Stimulated activated naive CD8-positive, alpha-beta T cell treated with anti-CD3 and anti-CD28 coated beads, Interleukin-15, Interleukin-2, amounts not matched to agents 100 U/mL and 50 U/mL, for 24 hours (primary cell): ENCODE results near the gene MRPL20.
"Not testable (repeated sequence)": the region's sequence is repeated elsewhere in the genome, so short reads cannot be mapped to it uniquely, and the experiment has no call there.

Source experiments
- ATAC-seq: fragments of 150-1000 bp; cut with Tn5 transposase; one replicate; pipeline ENCODE4 v1.10.0; 2021
- DNase-seq: peaks from one replicate; pipeline ENCODE4 v3.0.0; 2021

MRPL20 gene

GRCh38 chr1:1406821-1407635, at the start of gene MRPL20:
Gene MRPL20 (minus strand): TSS chr1:1407293. CDS start chr1:1407217, 76 bp downstream.
- ATAC-seq (peak; percentile 96), DNase-seq (peak; percentile 95)

GRCh38 chr1:1456683-1457255, 49.7 kb upstream of the MRPL20 start:
- ATAC-seq: peak; percentile 10
- DNase-seq: not testable (repeated sequence)

- ATAC-seq, DNase-seq: not testable (repeated sequence)
Observed at GRCh38 chr1:1455934-1456333, 48.8 kb upstream of the MRPL20 start.

GRCh38 chr1:1455366-1455884, 48.3 kb upstream of the MRPL20 start:
- DNase-seq (no peak), ATAC-seq (no peak)

GRCh38 chr1:1454286-1455056, 47.4 kb upstream of the MRPL20 start:
- ATAC-seq: not testable (repeated sequence)

GRCh38 chr1:1452882-1453281, 45.8 kb upstream of the MRPL20 start:
- no peak for ATAC-seq

More at GRCh38 chr1:1454286-1455056, 47.4 kb upstream of the MRPL20 start:
- not testable (repeated sequence) for DNase-seq

GRCh38 chr1:1452365-1452739, 45.3 kb upstream of the MRPL20 start:
- not testable (repeated sequence) for ATAC-seq, DNase-seq

More at GRCh38 chr1:1452882-1453281, 45.8 kb upstream of the MRPL20 start:
- no peak for DNase-seq

- DNase-seq (no peak), ATAC-seq (no peak)
Observed at GRCh38 chr1:1451696-1452364, 44.7 kb upstream of the MRPL20 start.

- DNase-seq, ATAC-seq: not testable (repeated sequence)
Observed at GRCh38 chr1:1450616-1451015, 43.5 kb upstream of the MRPL20 start.

- DNase-seq (no peak), ATAC-seq (no peak)
Observed at GRCh38 chr1:1449099-1449739, 42.1 kb upstream of the MRPL20 start, which contains the start of gene ATAD3C. Gene ATAD3C (plus strand): TSS chr1:1449689. CDS start chr1:1450684, 995 bp downstream.

- not testable (repeated sequence) for DNase-seq
Observed at GRCh38 chr1:1446631-1447030, 39.5 kb upstream of the MRPL20 start.

GRCh38 chr1:1442069-1442770, 35.1 kb upstream of the MRPL20 start:
- ATAC-seq: no peak
- no peak for DNase-seq

More at GRCh38 chr1:1446631-1447030, 39.5 kb upstream of the MRPL20 start:
- not testable (repeated sequence) for ATAC-seq

- peak; percentile 68 for ATAC-seq
- DNase-seq: peak; percentile 82
Observed at GRCh38 chr1:1441002-1441888, 34.2 kb upstream of the MRPL20 start.

GRCh38 chr1:1440262-1441001, 33.3 kb upstream of the MRPL20 start:
- no peak for ATAC-seq
- DNase-seq: no peak

GRCh38 chr1:1439546-1440261, 32.6 kb upstream of the MRPL20 start:
- no peak for DNase-seq
- no peak for ATAC-seq

GRCh38 chr1:1438531-1439381, 31.7 kb upstream of the MRPL20 start:
- no peak for DNase-seq
- no peak for ATAC-seq

GRCh38 chr1:1437904-1438376, 30.8 kb upstream of the MRPL20 start:
- DNase-seq: no peak
- no peak for ATAC-seq
